Activated T-helper 2 cell treated with anti-CD3 and anti-CD28 coated beads, Interferon-gamma antibody, Interleukin-2, Interleukin-4, amounts not matched to agents 10 μg/mL and 5 μg/mL and 100 μg/mL, durations not matched to agents 14 hours and 24 hours and 36 hours (primary cell): ENCODE measurements around the gene CABP2. TPM values are rescaled to one million over a fixed set of nuclear protein-coding genes. Genes with fewer than 3 reads are reported as not detected.
"Not testable (repeated sequence)": the region's sequence is repeated elsewhere in the genome, so short reads cannot be mapped to it uniquely, and the experiment has no call there.

Experiments used
- DNase-seq: peaks from one replicate; pipeline ENCODE4 v3.0.0; 2021; ENCODE audit warnings: low spot score
- H3K27ac Mint-ChIP-seq: one replicate; pipeline ENCODE4 v1.8.0; 2021; ENCODE audit warnings: mixed read lengths
- H3K27me3 Mint-ChIP-seq: one replicate; pipeline ENCODE4 v1.8.0; 2021; ENCODE audit warnings: low read depth, mixed read lengths
- H3K36me3 Mint-ChIP-seq: one replicate; pipeline ENCODE4 v1.8.0; 2021; ENCODE audit warnings: low read depth, mixed read lengths
- H3K4me1 Mint-ChIP-seq: one replicate; pipeline ENCODE4 v1.8.0; 2021; ENCODE audit warnings: low read depth, mixed read lengths
- H3K4me3 Mint-ChIP-seq: one replicate; pipeline ENCODE4 v1.8.0; 2021; ENCODE audit warnings: low read depth, mild to moderate bottlenecking, moderate library complexity, mixed read lengths
- H3K9me3 Mint-ChIP-seq: one replicate; pipeline ENCODE4 v1.8.0; 2021; ENCODE audit warnings: mixed read lengths
- intact Hi-C: fragments of 100-400 bp; cut with micrococcal nuclease; formaldehyde crosslinking; loops from one replicate; pipeline ENCODE4 v1.15.1; 2023
- total RNA-seq: library from RNA; stranded (reverse); gene quantifications from 2 replicates; pipeline ENCODE4 v1.2.3, GENCODE V29; 2022

Gene CABP2
- not detected in 2 replicates for total RNA-seq

DNA sequence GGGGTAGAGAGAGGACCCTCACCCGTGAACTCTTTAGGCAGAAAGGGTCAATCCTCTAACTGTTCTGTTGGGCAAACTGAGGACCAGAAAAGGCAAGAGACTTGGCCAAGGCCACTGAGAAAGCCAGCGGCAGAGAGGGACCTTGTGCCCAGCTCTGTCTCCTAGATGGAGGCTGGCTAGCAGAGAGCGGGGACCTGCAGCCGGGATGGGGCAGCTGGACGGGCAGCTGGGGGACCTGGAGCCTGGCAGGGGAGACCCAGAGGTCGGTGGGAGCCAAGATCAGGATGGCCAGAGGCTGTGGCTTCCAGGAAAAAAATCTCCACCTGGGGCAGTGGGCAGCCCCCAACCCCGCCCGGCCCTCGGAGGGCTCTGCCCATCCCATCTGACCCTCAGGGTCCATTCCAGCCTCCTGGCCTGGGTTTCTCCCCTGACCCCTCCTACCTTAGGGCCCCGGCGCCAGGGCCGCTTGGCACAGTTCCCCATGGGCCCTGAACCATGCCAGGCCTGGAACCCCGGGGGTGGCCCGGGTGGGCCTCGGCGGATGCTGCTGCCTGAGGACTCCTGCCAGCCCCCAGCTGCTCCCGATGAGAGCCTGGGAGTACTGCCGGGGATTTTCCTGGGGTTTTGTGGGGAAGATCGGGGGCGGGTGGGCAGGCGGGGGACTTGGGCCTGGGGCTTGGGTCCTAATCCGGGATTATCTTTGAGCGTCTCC is at the start of gene CABP2:
CABP2 (minus strand) TSS at position 603 of the 712 bp plus-strand sequence; CDS start at position 483, 120 bp downstream.
- Mint-ChIP-seq H3K36me3 (no peaks in the 10 kb centered on the region), H3K27me3 (peaks cover 7% of the 10 kb centered on the region), H3K4me3 (no peak within 1 kb of the TSS), H3K27ac (no peak within 1 kb of the TSS), H3K9me3 (no peaks in the 10 kb centered on the region), H3K4me1 (no peaks in the 10 kb centered on the region)
- no peak for DNase-seq
- intact Hi-C loops, result no loop called here

DNA sequence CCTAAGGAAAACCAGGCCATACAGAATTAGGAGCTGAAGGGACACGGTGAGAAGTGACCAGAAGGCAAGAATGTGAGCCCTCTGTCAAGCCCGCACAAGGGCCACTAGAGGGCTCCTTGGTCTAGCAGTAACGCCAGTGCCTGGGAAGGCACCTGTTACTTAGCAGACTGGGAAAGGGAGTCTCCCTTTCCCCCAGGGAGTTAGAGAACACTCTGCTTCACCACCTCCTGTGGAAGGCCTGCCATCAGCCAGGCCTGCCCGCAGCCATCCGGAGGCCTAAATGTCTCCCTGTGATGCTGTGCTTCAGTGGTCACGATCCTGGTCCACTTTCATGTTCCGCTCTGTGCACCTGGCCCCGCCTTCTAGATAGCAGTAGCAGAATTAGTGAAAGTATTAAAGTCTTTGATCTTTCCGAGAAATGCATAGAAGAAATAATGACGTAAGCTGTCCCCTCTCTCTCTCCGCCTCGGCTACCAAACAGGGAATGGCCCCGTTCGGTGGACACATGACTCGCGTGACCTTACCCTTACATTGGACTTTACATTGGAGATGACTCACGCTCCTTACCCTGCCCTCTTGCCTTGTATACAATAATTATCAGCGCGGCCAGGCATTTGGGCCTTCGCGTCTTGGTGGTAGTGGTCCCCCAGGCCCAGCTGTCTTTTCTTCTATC is 49.6 kb upstream of the CABP2 start:
- H3K4me3 Mint-ChIP-seq, result no peak overlapping the region
- DNase-seq, result no peak
- no peaks in the 10 kb centered on the region for H3K36me3 Mint-ChIP-seq
- intact Hi-C loops, result loop anchor here (5.0 kb wide), 1 partner anchor 34 kb away; the partner anchor contains the start of gene NDUFV1
- H3K27me3 Mint-ChIP-seq, result peaks cover 14% of the 10 kb centered on the region
- no peaks in the 10 kb centered on the region for H3K4me1 Mint-ChIP-seq
- no peak overlapping the region for H3K27ac Mint-ChIP-seq
- H3K9me3 Mint-ChIP-seq, result no peaks in the 10 kb centered on the region

DNA sequence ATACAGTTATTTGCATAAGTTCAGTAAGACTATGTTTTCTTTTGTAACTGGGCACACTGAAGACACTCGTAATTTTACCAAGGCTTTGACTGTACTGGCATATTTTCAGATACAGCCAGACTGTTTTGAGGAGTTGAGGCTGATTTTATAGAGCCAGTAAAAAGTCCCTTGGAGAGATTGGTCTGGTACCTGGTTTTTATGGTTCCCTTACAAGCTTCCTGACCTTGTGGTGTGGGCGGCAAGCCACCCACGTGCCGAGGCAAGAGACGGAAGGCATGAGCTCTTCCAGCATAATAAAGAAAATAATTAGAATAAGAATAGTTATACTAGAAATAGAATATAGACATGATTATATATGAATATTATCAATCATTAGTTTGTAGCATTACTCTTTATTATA is 49.1 kb upstream of the CABP2 start:
- Mint-ChIP-seq H3K9me3 (no peaks in the 10 kb centered on the region), H3K4me1 (no peaks in the 10 kb centered on the region), H3K27ac (no peak overlapping the region), H3K36me3 (no peaks in the 10 kb centered on the region), H3K4me3 (no peak overlapping the region), H3K27me3 (peaks cover 16% of the 10 kb centered on the region)
- DNase-seq, result no peak
- intact Hi-C loops, result loop anchor here (5.0 kb wide), 1 partner anchor 35 kb away; the partner anchor contains the start of gene NDUFV1

DNA sequence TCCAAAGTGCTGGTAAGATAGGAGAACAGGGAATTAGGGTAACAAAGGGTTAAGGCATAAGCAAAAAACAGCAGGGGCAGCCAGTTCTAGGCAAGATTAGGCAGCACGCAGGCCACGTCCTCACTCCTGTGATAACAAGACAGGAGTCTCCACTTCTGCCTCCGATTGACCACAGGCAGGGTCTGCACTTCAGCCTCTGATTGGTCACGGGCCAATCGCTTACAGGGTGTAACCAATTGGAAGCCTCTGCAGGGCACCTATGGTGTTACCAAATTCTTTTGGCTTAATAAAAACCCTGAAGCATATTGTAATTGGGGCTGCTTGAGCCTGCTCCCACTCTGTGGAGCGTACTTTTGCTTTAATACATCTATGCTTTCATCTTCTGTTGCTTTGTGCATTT is 48.2 kb upstream of the CABP2 start:
- Mint-ChIP-seq H3K27ac (no peak overlapping the region), H3K27me3 (peaks cover 16% of the 10 kb centered on the region), H3K36me3 (no peaks in the 10 kb centered on the region), H3K4me3 (no peak overlapping the region), H3K4me1 (no peaks in the 10 kb centered on the region), H3K9me3 (no peaks in the 10 kb centered on the region)
- no peak for DNase-seq
- intact Hi-C loops, result loop anchor here (5.0 kb wide), 1 partner anchor 36 kb away; the partner anchor contains the start of gene NDUFV1

DNA sequence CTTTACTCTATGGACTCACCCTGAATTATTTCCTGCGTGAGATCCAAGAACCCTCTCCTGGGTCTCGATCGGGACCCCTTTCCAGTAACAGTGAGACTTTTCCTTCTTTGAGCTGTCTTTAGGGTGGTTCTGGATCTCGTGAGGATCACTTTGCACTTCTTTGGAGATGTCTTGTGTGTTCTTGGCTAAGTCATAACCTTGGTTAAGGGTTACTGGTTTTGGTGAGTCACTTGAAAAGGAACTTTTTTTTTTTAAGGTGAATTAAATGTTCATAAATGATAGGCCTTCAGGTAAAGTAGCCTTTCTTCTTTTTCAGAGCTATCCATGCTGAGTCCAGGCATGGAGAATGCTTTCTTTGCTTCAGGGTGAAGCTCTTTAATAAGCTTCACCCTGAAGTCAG is 41.0 kb upstream of the CABP2 start:
- Mint-ChIP-seq H3K36me3 (no peaks in the 10 kb centered on the region), H3K4me1 (peaks cover 12% of the 10 kb centered on the region)
- intact Hi-C loops, result no loop called here

DNA sequence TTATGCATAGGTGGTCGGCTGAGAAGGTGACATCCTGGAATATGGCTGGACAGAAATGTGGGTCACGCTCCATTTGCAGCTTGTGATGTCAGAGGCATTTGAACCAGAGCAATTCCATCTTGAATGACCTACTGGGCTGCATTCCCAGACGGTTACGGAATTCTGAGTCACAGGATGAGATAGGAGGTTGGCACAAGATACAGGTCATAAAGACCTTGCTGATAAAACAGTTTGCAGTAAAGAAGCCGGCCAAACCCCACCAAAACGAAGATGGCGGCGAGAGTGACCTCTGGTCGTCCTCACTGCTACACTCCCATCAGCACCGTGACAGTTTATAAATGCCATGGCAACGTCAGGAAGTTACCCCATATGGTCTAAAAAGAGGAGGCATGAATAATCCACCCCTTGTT is 40.5 kb upstream of the CABP2 start:
- Mint-ChIP-seq H3K27me3 (peaks cover 17% of the 10 kb centered on the region), H3K4me1 (peaks cover 12% of the 10 kb centered on the region)
- H3K4me3 Mint-ChIP-seq, H3K36me3 Mint-ChIP-seq, H3K27ac Mint-ChIP-seq, intact Hi-C loops, DNase-seq, H3K9me3 Mint-ChIP-seq: not testable (repeated sequence)

More for the DNA sequence above, 41.0 kb upstream of the CABP2 start:
- no peaks in the 10 kb centered on the region for H3K9me3 Mint-ChIP-seq
- H3K27ac Mint-ChIP-seq, result no peak overlapping the region
- peaks cover 17% of the 10 kb centered on the region for H3K27me3 Mint-ChIP-seq
- DNase-seq, result no peak
- H3K4me3 Mint-ChIP-seq, result no peak overlapping the region

DNA sequence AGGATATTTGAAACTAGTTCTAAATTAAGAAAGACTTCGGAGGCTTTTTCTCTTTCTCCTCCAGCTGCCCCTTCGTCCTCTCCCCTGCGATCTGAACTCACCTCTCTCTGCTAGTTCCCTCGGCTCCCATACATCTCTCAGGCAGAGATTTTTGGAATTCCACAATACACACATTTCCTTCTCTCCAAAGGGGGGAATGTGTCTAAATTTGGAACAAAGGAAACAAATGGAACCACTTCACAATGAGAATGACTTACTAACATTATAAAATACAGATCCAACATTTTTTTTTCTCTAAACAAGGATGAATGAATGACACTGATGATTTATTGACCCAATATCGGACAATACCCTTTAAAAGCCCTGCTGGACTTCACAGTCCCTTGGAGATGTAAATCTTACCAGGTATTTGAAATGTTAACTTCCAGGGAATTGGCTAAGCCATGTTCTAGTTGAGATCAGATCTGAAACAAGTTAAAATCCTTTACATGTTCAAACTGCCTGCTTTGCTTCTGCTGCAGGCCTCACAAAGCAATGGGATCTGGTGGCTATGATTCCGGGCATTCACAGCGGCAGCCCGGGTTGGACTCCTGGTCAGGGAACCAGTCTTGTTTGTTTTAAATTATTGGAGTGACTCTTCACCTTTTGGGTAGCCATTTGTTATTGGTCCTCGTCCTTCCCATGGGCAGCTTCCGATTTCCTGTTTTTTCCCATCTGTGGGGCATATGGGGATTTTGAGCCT is 39.9 kb upstream of the CABP2 start:
- Mint-ChIP-seq H3K36me3 (no peaks in the 10 kb centered on the region), H3K4me3 (no peak overlapping the region)

DNA sequence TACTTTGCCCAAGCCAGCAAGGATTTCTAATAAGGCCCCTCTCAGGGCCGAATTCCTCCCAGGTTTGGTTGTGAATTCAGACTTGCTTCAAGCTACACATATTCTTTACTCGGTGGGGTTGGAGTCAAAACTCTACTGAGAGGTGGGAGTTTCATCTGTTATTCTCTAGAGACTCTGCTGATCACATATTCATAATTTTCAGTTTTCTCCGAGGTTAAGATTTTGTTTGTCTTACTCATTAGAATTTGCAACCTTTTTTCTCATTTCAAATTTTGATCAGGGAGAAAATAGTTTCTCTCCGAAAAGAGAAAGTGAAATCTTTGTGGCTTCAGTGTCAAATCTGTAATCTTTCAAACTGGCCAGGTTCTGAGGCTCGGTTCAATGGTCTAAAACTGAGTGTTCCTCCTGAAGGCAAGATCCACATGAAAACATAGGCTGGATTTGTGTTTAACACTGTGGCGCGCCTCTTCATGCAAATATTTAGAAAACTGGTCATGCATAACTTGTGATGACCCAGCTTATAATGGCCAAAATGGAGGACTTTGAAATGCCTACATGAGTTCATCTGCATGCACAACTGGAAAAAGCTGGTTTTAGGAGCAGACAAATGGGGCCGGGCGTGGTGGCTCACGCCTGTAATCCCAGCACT is 38.8 kb upstream of the CABP2 start:
- intact Hi-C loops, result no loop called here
- no peak for DNase-seq
- Mint-ChIP-seq H3K4me1 (peaks cover 12% of the 10 kb centered on the region), H3K4me3 (no peak overlapping the region), H3K27me3 (peaks cover 15% of the 10 kb centered on the region), H3K9me3 (no peaks in the 10 kb centered on the region), H3K36me3 (no peaks in the 10 kb centered on the region), H3K27ac (no peak overlapping the region)

More for the DNA sequence above, 39.9 kb upstream of the CABP2 start:
- Mint-ChIP-seq H3K27me3 (peaks cover 17% of the 10 kb centered on the region), H3K9me3 (no peaks in the 10 kb centered on the region), H3K27ac (no peak overlapping the region), H3K4me1 (peaks cover 12% of the 10 kb centered on the region)
- intact Hi-C loops, result no loop called here
- DNase-seq, result no peak

DNA sequence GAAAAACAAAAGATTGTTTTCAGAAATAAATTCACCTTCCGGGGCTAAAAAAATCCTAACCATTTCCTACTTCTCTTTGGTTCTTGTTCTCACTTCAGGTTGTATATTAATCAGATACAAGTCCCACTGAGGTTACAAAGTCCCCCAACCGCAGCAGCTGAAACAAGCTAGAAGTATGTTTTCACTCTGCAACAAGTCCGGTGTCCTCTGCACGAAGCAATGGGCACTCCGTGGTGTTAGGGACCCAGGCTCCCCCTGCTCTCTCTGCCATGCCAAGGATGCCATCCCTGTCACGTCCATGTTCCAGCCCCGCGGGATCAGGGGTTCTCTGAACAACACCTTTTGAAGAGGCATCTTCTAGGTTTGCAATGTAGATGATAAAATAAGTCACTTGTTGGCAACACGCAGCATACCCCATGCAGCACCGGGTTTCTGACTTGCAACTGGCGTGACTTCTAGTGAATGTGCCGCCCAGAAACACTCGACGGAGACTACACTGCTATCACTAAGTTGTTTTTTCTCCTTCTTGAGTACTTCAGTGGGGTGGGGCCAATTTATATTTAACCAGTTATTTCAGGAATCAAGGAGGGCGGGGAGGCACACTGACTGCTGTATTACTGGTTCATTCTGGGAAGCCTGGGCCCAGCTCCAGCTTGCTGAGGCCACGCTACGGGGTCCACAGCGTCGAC is 35.0 kb upstream of the CABP2 start:
- peaks cover 9% of the 10 kb centered on the region for H3K27me3 Mint-ChIP-seq

DNA sequence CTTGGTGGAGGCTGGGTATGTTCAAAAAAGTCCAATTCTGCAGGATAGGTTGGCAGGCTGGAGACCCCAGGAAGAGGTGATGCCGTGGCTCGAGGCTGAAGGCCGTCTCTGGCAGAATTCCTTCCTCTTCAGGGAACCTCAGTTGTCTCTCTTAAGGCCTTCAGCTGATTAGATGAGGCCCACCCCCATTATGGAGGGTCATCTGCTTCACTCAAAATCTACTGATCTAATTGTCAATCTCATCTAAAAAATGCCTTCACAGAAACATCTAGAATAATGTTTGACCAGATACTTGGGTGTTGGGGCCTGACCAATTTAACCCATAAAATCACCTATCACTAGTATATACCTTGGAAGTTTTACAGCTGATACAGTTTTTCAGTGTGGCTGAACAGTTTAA is 33.0 kb upstream of the CABP2 start:
- Mint-ChIP-seq H3K4me1 (no peaks in the 10 kb centered on the region), H3K4me3 (no peak overlapping the region), H3K27me3 (peaks cover 5% of the 10 kb centered on the region), H3K9me3 (no peaks in the 10 kb centered on the region), H3K27ac (no peak overlapping the region), H3K36me3 (no peaks in the 10 kb centered on the region)
- no peak for DNase-seq
- intact Hi-C loops, result no loop called here

More for the DNA sequence above, 35.0 kb upstream of the CABP2 start:
- H3K4me3 Mint-ChIP-seq, result no peak overlapping the region
- no peaks in the 10 kb centered on the region for H3K36me3 Mint-ChIP-seq
- no peak overlapping the region for H3K27ac Mint-ChIP-seq
- DNase-seq, result no peak
- intact Hi-C loops, result no loop called here
- H3K9me3 Mint-ChIP-seq, result no peaks in the 10 kb centered on the region
- peaks cover 10% of the 10 kb centered on the region for H3K4me1 Mint-ChIP-seq

DNA sequence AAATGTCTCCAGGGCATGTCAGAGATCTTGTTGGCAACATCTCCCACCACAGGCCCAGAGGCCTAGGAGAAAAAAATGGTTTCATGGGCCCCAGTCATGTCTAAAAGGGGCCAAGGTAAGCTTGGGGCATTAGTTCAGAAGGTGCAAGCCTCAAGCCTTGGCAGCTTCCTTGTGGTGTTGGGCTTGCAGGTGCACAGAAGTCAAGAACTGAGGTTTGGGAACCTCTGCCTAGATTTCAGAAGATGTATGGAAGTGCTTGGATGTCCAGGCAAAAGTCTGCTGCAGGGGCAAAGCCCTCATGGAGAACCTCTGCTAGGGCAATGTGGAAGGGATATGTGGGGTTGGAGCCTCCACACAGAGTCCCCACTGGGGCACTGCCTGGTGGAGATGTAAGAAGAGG is 28.5 kb upstream of the CABP2 start:
- H3K36me3 Mint-ChIP-seq, intact Hi-C loops, H3K4me3 Mint-ChIP-seq: not testable (repeated sequence)

DNA sequence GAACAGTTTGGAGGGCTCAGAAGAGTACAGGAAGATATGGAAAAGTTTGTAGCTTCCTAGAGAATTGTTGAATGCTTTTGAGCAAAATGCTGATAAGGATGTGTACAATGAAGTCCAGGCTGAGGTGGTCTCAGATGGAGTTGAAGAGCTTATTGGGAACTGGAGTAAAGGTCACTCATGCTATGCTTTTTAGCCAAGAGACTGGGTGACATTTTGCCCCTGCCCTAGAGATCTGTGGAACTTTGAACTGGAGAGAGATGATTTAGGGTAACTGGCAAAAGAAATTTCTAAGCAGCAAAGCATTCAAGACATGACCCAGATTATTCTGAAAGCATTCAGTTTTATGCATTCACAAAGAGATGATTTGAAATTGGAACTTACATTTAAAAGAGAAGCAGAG is 27.9 kb upstream of the CABP2 start:
- Mint-ChIP-seq H3K4me3 (no peak overlapping the region), H3K36me3 (no peaks in the 10 kb centered on the region), H3K9me3 (no peaks in the 10 kb centered on the region), H3K4me1 (no peaks in the 10 kb centered on the region), H3K27me3 (peaks cover 10% of the 10 kb centered on the region), H3K27ac (no peak overlapping the region)
- DNase-seq, result no peak
- intact Hi-C loops, result no loop called here

More for the DNA sequence above, 28.5 kb upstream of the CABP2 start:
- H3K9me3 Mint-ChIP-seq, H3K27ac Mint-ChIP-seq, H3K27me3 Mint-ChIP-seq, H3K4me1 Mint-ChIP-seq, DNase-seq: not testable (repeated sequence)
